ENCODE measurements around the gene FARS2.

DNA sequence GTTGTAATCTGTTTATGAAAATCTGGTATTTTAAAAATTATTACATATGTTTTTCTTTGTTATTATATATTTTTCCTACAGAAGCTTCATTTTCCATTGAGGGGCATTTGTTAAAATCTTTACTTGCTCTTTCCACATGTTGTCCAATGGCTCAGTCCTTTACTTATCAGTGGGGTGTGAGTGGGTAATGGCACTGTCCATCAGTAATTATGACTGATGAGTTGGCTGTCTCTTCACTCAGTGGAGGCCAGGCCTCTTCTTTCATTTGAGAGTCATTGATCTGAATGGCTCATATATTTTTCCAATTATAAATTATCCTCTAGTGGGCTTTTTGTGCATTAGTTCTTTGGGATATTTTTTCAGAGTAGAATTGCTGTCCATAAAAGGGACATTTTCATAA, 45.7 kb downstream of the FARS2 start:
- TF ChIP-seq, protein P1, sequence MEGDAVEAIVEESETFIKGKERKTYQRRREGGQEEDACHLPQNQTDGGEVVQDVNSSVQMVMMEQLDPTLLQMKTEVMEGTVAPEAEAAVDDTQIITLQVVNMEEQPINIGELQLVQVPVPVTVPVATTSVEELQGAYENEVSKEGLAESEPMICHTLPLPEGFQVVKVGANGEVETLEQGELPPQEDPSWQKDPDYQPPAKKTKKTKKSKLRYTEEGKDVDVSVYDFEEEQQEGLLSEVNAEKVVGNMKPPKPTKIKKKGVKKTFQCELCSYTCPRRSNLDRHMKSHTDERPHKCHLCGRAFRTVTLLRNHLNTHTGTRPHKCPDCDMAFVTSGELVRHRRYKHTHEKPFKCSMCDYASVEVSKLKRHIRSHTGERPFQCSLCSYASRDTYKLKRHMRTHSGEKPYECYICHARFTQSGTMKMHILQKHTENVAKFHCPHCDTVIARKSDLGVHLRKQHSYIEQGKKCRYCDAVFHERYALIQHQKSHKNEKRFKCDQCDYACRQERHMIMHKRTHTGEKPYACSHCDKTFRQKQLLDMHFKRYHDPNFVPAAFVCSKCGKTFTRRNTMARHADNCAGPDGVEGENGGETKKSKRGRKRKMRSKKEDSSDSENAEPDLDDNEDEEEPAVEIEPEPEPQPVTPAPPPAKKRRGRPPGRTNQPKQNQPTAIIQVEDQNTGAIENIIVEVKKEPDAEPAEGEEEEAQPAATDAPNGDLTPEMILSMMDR (IDR thresholded peaks at IDR 0.05), result no peak
- TF ChIP-seq EZH2 (IDR thresholded peaks at IDR 0.05; ENCODE audit: borderline replicate concordance, insufficient read depth, low read depth, low read length, poor library complexity, severe bottlenecking), result no peak
